GM12878 (cell line): ENCODE measurements around the gene ZNF655. TPM values are rescaled to one million over a fixed set of nuclear protein-coding genes. Genes with fewer than 3 reads are reported as not detected.

Experiments
- ATAC-seq: fragments of 200-7000 bp; cut with Tn5 transposase; 3 replicates; pipeline ENCODE4 v1.9.1; 2020; ENCODE audit warnings: mild to moderate bottlenecking, moderate library complexity
- BruUV-seq: library from RNA; stranded (reverse); fragments of 400-500 nt; replicated peaks from 2 replicates; lab custom pipeline; 2021; lab: Mats Ljungman, UMichigan
- CTCF ChIA-PET: fragments of 300-600 bp; sonication (Branson Sonifier 250); formaldehyde crosslinking; extraction: SDS; loops from one replicate; lab custom pipeline; 2021; ENCODE audit warnings: inconsistent platforms; lab: Yijun Ruan, JAX
- POLR2A ChIA-PET: fragments of 350-600 bp; formaldehyde crosslinking; extraction: SDS; loops from one replicate; lab custom pipeline; 2021; ENCODE audit warnings: inconsistent platforms; lab: Charles Lee
- RAD21 ChIA-PET: fragments of 300-600 bp; sonication (Branson Sonifier 250); formaldehyde crosslinking; loops from one replicate; lab custom pipeline; 2023; ENCODE audit warnings: antibody characterized with exemption; ENCODE audit not compliant: unreplicated experiment; lab: Charles Lee
- SMC1A ChIA-PET: fragments of 300-600 bp; sonication (Branson Sonifier 250); formaldehyde crosslinking; loops from one replicate; lab custom pipeline; 2023; ENCODE audit not compliant: unreplicated experiment, uncharacterized antibody; lab: Charles Lee
- DNase-seq: peaks from one replicate; pipeline ENCODE4 v3.0.0-alpha.2; 2011; ENCODE audit warnings: low read depth, low spot score
- FAIRE-seq: peaks from 3 replicates; lab custom pipeline; 2011; peaks lifted over from hg19 to GRCh38; lab: Jason Lieb, UNC
- H2AFZ ChIP-seq: 2 replicates; pipeline ENCODE4 v1.6.0; 2011; ENCODE audit warnings: low read depth, low read length, control low read depth; ENCODE audit not compliant: control insufficient read depth
- H3K27ac ChIP-seq: 2 replicates; pipeline ENCODE4 v1.5.1; 2011; ENCODE audit warnings: control low read depth; ENCODE audit not compliant: control insufficient read depth, insufficient read depth
- H3K27me3 ChIP-seq, 2 experiments: replicated peaks in 1 of 2; 2 replicates each; pipeline versions ENCODE4 v1.6.0 to v1.6.1; 2011; ENCODE audit warnings: low read length in 1 of 2; ENCODE audit not compliant: control insufficient read depth in 2 of 2, insufficient read depth in 2 of 2
- H3K36me3 ChIP-seq, 2 experiments: 2 replicates each; pipeline ENCODE4 v1.5.1; 2011; ENCODE audit warnings: low read length in 1 of 2; ENCODE audit not compliant: control insufficient read depth in 2 of 2, insufficient read depth in 2 of 2
- H3K4me1 ChIP-seq: 2 replicates; pipeline ENCODE4 v1.6.1; 2011; ENCODE audit warnings: mild to moderate bottlenecking, low read length, moderate library complexity, mixed read lengths; ENCODE audit not compliant: control insufficient read depth, insufficient read depth
- H3K4me2 ChIP-seq: 2 replicates; pipeline ENCODE4 v1.6.0; 2011; ENCODE audit warnings: control low read depth; ENCODE audit not compliant: control insufficient read depth, insufficient read depth
- H3K4me3 ChIP-seq: fragments of 200-600 bp; sonication (generic); 2 replicates; pipeline ENCODE4 v1.5.1; 2016
- H3K79me2 ChIP-seq: 2 replicates; pipeline ENCODE4 v1.6.0; 2011; ENCODE audit warnings: low read length; ENCODE audit not compliant: control insufficient read depth, insufficient read depth
- H3K9ac ChIP-seq: 2 replicates; pipeline ENCODE4 v1.8.0; 2011; ENCODE audit warnings: low read length, control low read depth, mixed read lengths; ENCODE audit not compliant: control insufficient read depth, insufficient read depth
- H3K9me3 ChIP-seq: replicated peaks from 3 replicates; pipeline ENCODE4 v1.5.1; 2011; ENCODE audit warnings: mild to moderate bottlenecking, low read length; ENCODE audit not compliant: control insufficient read depth, insufficient read depth
- H4K20me1 ChIP-seq: 2 replicates; pipeline ENCODE4 v1.6.0; 2011; ENCODE audit not compliant: control insufficient read depth, insufficient read depth
- CUX1 ChIP-seq: IDR thresholded peaks from 2 replicates; pipeline ENCODE4 v1.6.1; 2012; ENCODE audit warnings: improper control_type of control experiment, low read depth, low read length; ENCODE audit not compliant: insufficient replicate concordance
- MTA3 ChIP-seq: IDR thresholded peaks from 2 replicates; pipeline ENCODE4 v1.6.1; 2012; ENCODE audit warnings: low read length, inconsistent platforms, borderline replicate concordance
- MYB ChIP-seq: fragments of 150-350 bp; IDR thresholded peaks from 2 replicates; pipeline ENCODE4 v1.6.1; 2014; ENCODE audit warnings: mild to moderate bottlenecking, low read depth, low read length, borderline replicate concordance
- PKNOX1 ChIP-seq: fragments of 450-650 bp; IDR thresholded peaks from 2 replicates; pipeline ENCODE4 v1.6.1; 2016; ENCODE audit warnings: mild to moderate bottlenecking
- PML ChIP-seq: IDR thresholded peaks from 2 replicates; pipeline ENCODE4 v1.6.1; 2012; ENCODE audit warnings: low read length, inconsistent platforms
- REST ChIP-seq: IDR thresholded peaks from 2 replicates; pipeline ENCODE4 v1.6.1; 2012; ENCODE audit warnings: mild to moderate bottlenecking, low read depth, low read length
- YY1 ChIP-seq: IDR thresholded peaks from 2 replicates; pipeline ENCODE4 v1.6.1; 2011; ENCODE audit warnings: low read depth, mild to moderate bottlenecking, low read length
- ZNF207 ChIP-seq: fragments of 450-650 bp; IDR thresholded peaks from 2 replicates; pipeline ENCODE4 v1.6.1; 2014; ENCODE audit warnings: antibody characterized with exemption, mild to moderate bottlenecking, borderline replicate concordance
- ZNF274 ChIP-seq: IDR thresholded peaks from one replicate; pipeline ENCODE4 v1.8.0; 2011; ENCODE audit not compliant: insufficient read length, insufficient read depth
- ZSCAN29 ChIP-seq: fragments of 450-650 bp; IDR thresholded peaks from 2 replicates; pipeline ENCODE4 v1.6.1; 2017; ENCODE audit warnings: mild to moderate bottlenecking, moderate library complexity
- WGBS: methylation state at CpG from one replicate; pipeline ENCODE4 v1.1.6; 2016; ENCODE audit warnings: low lambda C conversion rate; ENCODE audit not compliant: insufficient replicate concordance, insufficient coverage; ENCODE audit errors: missing lambda C conversion rate; 5-methylcytosine and 5-hydroxymethylcytosine counted together
- in situ Hi-C: fragments of 300-500 bp; cut with MboI; formaldehyde crosslinking; loops from 9 replicates; pipeline ENCODE4 v1.14.3; 2018; ENCODE audit warnings: mixed read lengths
- intact Hi-C: fragments of 100-400 bp; cut with micrococcal nuclease; formaldehyde crosslinking; loops from one replicate; pipeline ENCODE4 v1.14.2; 2022; ENCODE audit not compliant: unreplicated experiment
- polyA plus RNA-seq, 11 experiments: library from polyadenylated mRNA; depleted of rRNA in 4 of 11; unstranded in 6 of 11; stranded (reverse) in 5 of 11; fragments of >200 nt; fragmentation: Nextera tagmentation in 4 of 11; fragmentation: Illumina TruSeq in 1 of 11; extraction: Ambion mirVana in 4 of 11; extraction: Trizol in 1 of 11; gene quantifications; 1 replicate in 1 of 11; 2 replicates in 10 of 11; pipeline versions ENCODE4 v1.2.1 to v1.2.3, GENCODE V29; 2011 to 2016; ENCODE audit warnings: inconsistent platforms in 2 of 11, missing spikeins in 2 of 11, low read depth in 1 of 11
- total RNA-seq, 4 experiments: library from RNA; depleted of rRNA in 3 of 4; stranded (reverse); fragments of >200 nt in 3 of 4; fragmentation: Illumina TruSeq in 1 of 4; extraction: Trizol in 1 of 4; gene quantifications; 2 replicates each; pipeline versions ENCODE4 v1.2.1 to v1.2.3, GENCODE V29; 2013 to 2021

ZNF655 gene
- total and polyA plus RNA-seq, 10 of the 15 experiments (the other 5 are each of a cell fraction or from before 2014, with no cell fraction given): 14.5 to 107 (median 52.8) TPM

- peaks cover 48% of the 10 kb centered on the region for H3K79me2 ChIP-seq
- no peak for TF ChIP-seq MTA3
- no peak for TF ChIP-seq ZNF274
- 0 out of 2 replicates have a peak, but pooled peaks have one; percentile 29 for TF ChIP-seq YY1
- TF ChIP-seq REST: peak; percentile 63; the same call in 1 of the 2 replicates
- no peak for TF ChIP-seq PML
- no peak for TF ChIP-seq ZNF207
- no peak for TF ChIP-seq PKNOX1
- no peak for TF ChIP-seq CUX1
- TF ChIP-seq MYB: no peak
- no peak for TF ChIP-seq ZSCAN29
- H3K36me3 ChIP-seq: peaks cover 7 to 18% of the 10 kb centered on the region in 2 experiments
- in situ Hi-C loops: no loop called here
- no peak for ATAC-seq
- H3K4me2 ChIP-seq: peak overlapping the region; percentile 98
- SMC1A ChIA-PET: interaction anchor here (2.0 kb wide), 1 partner anchor 53 kb away, joined by 5 read pairs; the partner anchor contains the start of gene ZKSCAN5
- H4K20me1 ChIP-seq: no peaks in the 10 kb centered on the region
- no peak for FAIRE-seq
- H2AFZ ChIP-seq: no peak overlapping the region
- H3K4me1 ChIP-seq: 0 out of 2 replicates have a peak, but pooled peaks cover 3% of the 10 kb centered on the region
- POLR2A ChIA-PET: interaction anchor here (0.6 to 3.5 kb wide), 5 partner anchors 53 to 1560 kb away, joined by 3 to 18 read pairs (median 4); partner anchors contain the start of genes ZKSCAN5 and ZNF394
- WGBS: 74% methylated on average over 4 of the region's 4 CpGs
- no peak for DNase-seq
- CTCF ChIA-PET: interaction anchor here (0.6 to 2.0 kb wide), 3 partner anchors 32 to 60 kb away, joined by 3 to 7 read pairs (median 3); partner anchors contain the start of genes ZKSCAN5 and ZSCAN25
- H3K27ac ChIP-seq: peak overlapping the region; percentile 94
- no peaks in the 10 kb centered on the region for H3K9me3 ChIP-seq
- intact Hi-C loops: no loop called here
- peak overlapping the region; percentile 98 for H3K9ac ChIP-seq
- peak overlapping the region; percentile 100 for H3K4me3 ChIP-seq
- BruUV-seq: no TSS peak
- H3K27me3 ChIP-seq: no peaks in the 10 kb centered on the region
- RAD21 ChIA-PET: interaction anchor here (1.3 to 2.1 kb wide), 3 partner anchors 53 to 362 kb away, joined by 3 to 10 read pairs (median 4); partner anchors contain the start of genes TRIM4 and ZKSCAN5
These were observed 1.2 kb upstream of the ZNF655 start for GRCh38 chr7:99557196-99557607.
